Measurements from ENCODE around the gene TRPC4. TPM values are rescaled to one million over a fixed set of nuclear protein-coding genes. Genes with fewer than 3 reads are reported as not detected.

Gene TRPC4
- total RNA-seq, 1 donor from 2014 or later, result 6.5 TPM

DNA sequence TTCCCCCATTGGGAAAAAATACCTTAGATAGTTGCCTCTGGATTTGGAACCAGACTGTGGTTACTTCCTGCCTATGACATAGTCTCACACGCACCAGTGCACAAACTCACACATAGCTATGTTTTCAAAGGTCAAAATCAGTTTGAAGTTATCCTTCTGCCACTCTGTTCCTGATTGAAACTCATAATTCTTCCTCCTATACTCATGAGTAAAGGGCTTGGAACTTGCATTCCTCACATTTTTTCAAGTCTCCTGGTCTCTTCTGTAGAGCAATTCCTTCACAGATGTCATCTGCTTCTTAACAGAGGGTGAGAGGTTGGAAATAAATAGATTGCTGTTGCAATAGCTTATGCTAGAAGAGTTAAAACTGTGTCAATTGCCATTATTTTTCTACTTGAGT is 252.4 kb downstream of the TRPC4 start:
- no peak for DNase-seq (ENCODE audit: low spot score)
- Mint-ChIP-seq H3K4me3 (ENCODE audit: unreplicated experiment) (no peak overlapping the region), H3K9me3 (ENCODE audit: unreplicated experiment) (no peaks in the 10 kb centered on the region), H3K36me3 (ENCODE audit: low read depth, unreplicated experiment) (no peaks in the 10 kb centered on the region), H3K27ac (ENCODE audit: unreplicated experiment) (no peak overlapping the region), H3K4me1 (ENCODE audit: unreplicated experiment) (no peaks in the 10 kb centered on the region), H3K27me3 (ENCODE audit: unreplicated experiment) (no peaks in the 10 kb centered on the region)
- TF ChIP-seq, protein P1, sequence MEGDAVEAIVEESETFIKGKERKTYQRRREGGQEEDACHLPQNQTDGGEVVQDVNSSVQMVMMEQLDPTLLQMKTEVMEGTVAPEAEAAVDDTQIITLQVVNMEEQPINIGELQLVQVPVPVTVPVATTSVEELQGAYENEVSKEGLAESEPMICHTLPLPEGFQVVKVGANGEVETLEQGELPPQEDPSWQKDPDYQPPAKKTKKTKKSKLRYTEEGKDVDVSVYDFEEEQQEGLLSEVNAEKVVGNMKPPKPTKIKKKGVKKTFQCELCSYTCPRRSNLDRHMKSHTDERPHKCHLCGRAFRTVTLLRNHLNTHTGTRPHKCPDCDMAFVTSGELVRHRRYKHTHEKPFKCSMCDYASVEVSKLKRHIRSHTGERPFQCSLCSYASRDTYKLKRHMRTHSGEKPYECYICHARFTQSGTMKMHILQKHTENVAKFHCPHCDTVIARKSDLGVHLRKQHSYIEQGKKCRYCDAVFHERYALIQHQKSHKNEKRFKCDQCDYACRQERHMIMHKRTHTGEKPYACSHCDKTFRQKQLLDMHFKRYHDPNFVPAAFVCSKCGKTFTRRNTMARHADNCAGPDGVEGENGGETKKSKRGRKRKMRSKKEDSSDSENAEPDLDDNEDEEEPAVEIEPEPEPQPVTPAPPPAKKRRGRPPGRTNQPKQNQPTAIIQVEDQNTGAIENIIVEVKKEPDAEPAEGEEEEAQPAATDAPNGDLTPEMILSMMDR (IDR thresholded peaks at IDR 0.05; ENCODE audit: unreplicated experiment), result no peak

DNA sequence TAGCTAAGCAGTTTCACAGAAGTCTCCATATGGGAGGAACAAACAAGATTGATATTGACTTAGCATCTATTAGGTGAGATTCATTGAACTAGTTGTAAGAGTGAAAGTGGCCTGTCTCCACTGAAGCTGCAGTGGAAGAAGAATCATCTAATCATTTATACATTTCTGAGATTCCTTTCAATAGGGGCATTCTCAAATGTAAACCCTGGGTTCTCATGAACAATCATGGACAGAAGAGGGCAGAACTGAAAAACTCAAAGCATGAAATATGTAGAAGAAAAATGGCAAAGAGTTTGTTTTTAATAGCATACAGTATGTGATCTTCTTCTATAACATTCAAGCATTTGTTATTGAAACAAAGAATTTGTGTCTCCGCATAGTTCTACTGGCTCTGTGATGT is 253.4 kb downstream of the TRPC4 start:
- Mint-ChIP-seq H3K27me3 (ENCODE audit: unreplicated experiment) (no peaks in the 10 kb centered on the region), H3K9me3 (ENCODE audit: unreplicated experiment) (no peaks in the 10 kb centered on the region), H3K4me3 (ENCODE audit: unreplicated experiment) (no peak overlapping the region), H3K4me1 (ENCODE audit: unreplicated experiment) (no peaks in the 10 kb centered on the region), H3K36me3 (ENCODE audit: low read depth, unreplicated experiment) (no peaks in the 10 kb centered on the region), H3K27ac (ENCODE audit: unreplicated experiment) (no peak overlapping the region)
- TF ChIP-seq, protein P1 (IDR thresholded peaks at IDR 0.05; ENCODE audit: unreplicated experiment), result no peak
- no peak for DNase-seq (ENCODE audit: low spot score)

GRCh38 chr13:37615276-37615675 is 254.3 kb downstream of the TRPC4 start:
- Mint-ChIP-seq H3K36me3 (ENCODE audit: low read depth, unreplicated experiment) (no peaks in the 10 kb centered on the region), H3K9me3 (ENCODE audit: unreplicated experiment) (no peaks in the 10 kb centered on the region), H3K27me3 (ENCODE audit: unreplicated experiment) (no peaks in the 10 kb centered on the region), H3K4me3 (ENCODE audit: unreplicated experiment) (no peak overlapping the region), H3K27ac (ENCODE audit: unreplicated experiment) (no peak overlapping the region), H3K4me1 (ENCODE audit: unreplicated experiment) (no peaks in the 10 kb centered on the region)
- TF ChIP-seq, protein P1 (IDR thresholded peaks at IDR 0.05; ENCODE audit: unreplicated experiment), result no peak
- DNase-seq (ENCODE audit: low spot score), result no peak

GRCh38 chr13:37613638-37614037 is 255.9 kb downstream of the TRPC4 start:
- Mint-ChIP-seq H3K4me1 (ENCODE audit: unreplicated experiment) (no peaks in the 10 kb centered on the region), H3K9me3 (ENCODE audit: unreplicated experiment) (no peaks in the 10 kb centered on the region), H3K27me3 (ENCODE audit: unreplicated experiment) (no peaks in the 10 kb centered on the region), H3K4me3 (ENCODE audit: unreplicated experiment) (no peak overlapping the region), H3K36me3 (ENCODE audit: low read depth, unreplicated experiment) (no peaks in the 10 kb centered on the region), H3K27ac (ENCODE audit: unreplicated experiment) (no peak overlapping the region)
- TF ChIP-seq, protein P1 (IDR thresholded peaks at IDR 0.05; ENCODE audit: unreplicated experiment), result no peak
- DNase-seq (ENCODE audit: low spot score), result no peak

DNA sequence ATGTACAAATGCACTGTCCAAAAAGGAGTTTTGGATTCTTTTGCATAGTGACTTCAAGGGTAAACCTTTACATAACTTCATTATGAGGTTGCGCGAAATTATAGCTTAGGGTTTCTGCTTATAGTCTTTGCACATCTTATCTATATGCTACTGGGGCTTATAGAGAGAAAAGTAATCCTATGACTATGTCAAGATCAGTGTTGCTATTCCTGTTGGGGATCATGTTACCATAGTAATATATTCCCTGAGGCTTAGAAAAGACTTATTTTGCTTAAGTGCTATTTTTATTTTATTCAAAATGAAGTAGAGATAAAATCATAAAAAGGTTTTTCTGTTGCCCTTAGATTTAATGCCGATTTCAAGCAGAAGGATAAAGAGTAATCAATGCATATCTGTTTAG is 256.3 kb downstream of the TRPC4 start:
- no peak for DNase-seq (ENCODE audit: low spot score)
- Mint-ChIP-seq H3K27me3 (ENCODE audit: unreplicated experiment) (no peaks in the 10 kb centered on the region), H3K9me3 (ENCODE audit: unreplicated experiment) (no peaks in the 10 kb centered on the region), H3K27ac (ENCODE audit: unreplicated experiment) (no peak overlapping the region), H3K4me1 (ENCODE audit: unreplicated experiment) (no peaks in the 10 kb centered on the region), H3K36me3 (ENCODE audit: low read depth, unreplicated experiment) (no peaks in the 10 kb centered on the region), H3K4me3 (ENCODE audit: unreplicated experiment) (no peak overlapping the region)
- TF ChIP-seq, protein P1 (IDR thresholded peaks at IDR 0.05; ENCODE audit: unreplicated experiment), result no peak

Measured in endothelial cell (in vitro differentiated cells).